Adrenal gland (tissue), 12 donors: ENCODE measurements around the gene CLCN5. TPM values are rescaled to one million over a fixed set of nuclear protein-coding genes. Genes with fewer than 3 reads are reported as not detected.

Experiments used
- DNase-seq, 7 donors: peaks; one replicate each; pipeline ENCODE4 v3.0.0-alpha.2; 2019 to 2020
- H3K27ac ChIP-seq, 5 donors: fragments of 200-600 bp; sonication (generic) in 4 of 5; 1 replicate in 3 of 5; 2 replicates in 2 of 5; pipeline versions ENCODE4 v1.5.1 to v1.8.0; 2016 to 2020; ENCODE audit warnings: mild to moderate bottlenecking in 1 of 5
- H3K27me3 ChIP-seq: fragments of 200-600 bp; 2 replicates; pipeline ENCODE4 v1.8.0; 2021
- H3K36me3 ChIP-seq, 2 donors: fragments of 200-600 bp; replicated peaks in 1 of 2; 1 replicate in 1 of 2; 2 replicates in 1 of 2; pipeline versions ENCODE4 v1.5.1 to v1.8.0; 2018 to 2022
- H3K4me1 ChIP-seq, 2 donors: fragments of 200-600 bp; replicated peaks in 1 of 2; 1 replicate in 1 of 2; 2 replicates in 1 of 2; pipeline versions ENCODE4 v1.5.1 to v1.8.0; 2018 to 2021
- H3K4me3 ChIP-seq, 4 donors: fragments of 200-600 bp; sonication (generic) in 3 of 4; one replicate each; pipeline ENCODE4 v1.5.1; 2016 to 2018
- H3K9me3 ChIP-seq, 3 donors: fragments of 200-600 bp; sonication (generic) in 1 of 3; replicated peaks in 1 of 3; 1 replicate in 2 of 3; 2 replicates in 1 of 3; pipeline versions ENCODE4 v1.5.1 to v1.8.0; 2016 to 2021
- CTCF ChIP-seq, 6 experiments: fragments of 450-650 bp in 4 of 6; fragments of 200-600 bp in 2 of 6; sonication (generic) in 1 of 6; IDR thresholded peaks; 1 replicate in 5 of 6; 2 replicates in 1 of 6; pipeline versions ENCODE4 v1.5.1 to v1.8.0; 2016 to 2021; ENCODE audit warnings: antibody characterized with exemption in 6 of 6, mild to moderate bottlenecking in 2 of 6, moderate library complexity in 1 of 6
- POLR2A ChIP-seq, 2 donors: fragments of 450-650 bp; IDR thresholded peaks; one replicate each; pipeline ENCODE4 v1.6.1; 2017; ENCODE audit warnings: antibody characterized with exemption in 2 of 2, mild to moderate bottlenecking in 2 of 2, moderate library complexity in 1 of 2
- WGBS, 4 donors: extraction: QIAGEN DNeasy Blood & Tissue Kit in 2 of 4; methylation state at CpG; one replicate each; pipeline versions ENCODE4 v1.1.5 to v1.1.7; 2013 to 2017; 5-methylcytosine and 5-hydroxymethylcytosine counted together
- intact Hi-C, 2 donors: fragments of 100-400 bp; cut with DNase I; formaldehyde crosslinking; loops; one replicate each; pipeline versions ENCODE4 v1.14.1 to v1.15.0; 2022 to 2023
- polyA plus RNA-seq, 3 donors: library from polyadenylated mRNA; stranded (reverse); fragments of 200-250 nt in 2 of 3; fragments of 350-450 nt in 1 of 3; fragmentation: Illumina TruSeq in 1 of 3; extraction: RNeasy Lipid Tissue Mini Kit (QIAGEN cat#74804) in 1 of 3; gene quantifications; one replicate each; pipeline ENCODE4 v1.2.3, GENCODE V29; 2013 to 2014
- total RNA-seq, 9 donors: library from RNA; depleted of rRNA in 4 of 9; stranded (reverse); fragments of >200 nt in 4 of 9; fragments of 120-200 nt in 1 of 9; fragmentation: NEBNext Ultra II Directional in 1 of 9; extraction: Animal tissue kit (Norgen Biotek cat#: 25700) in 1 of 9; gene quantifications; one replicate each; pipeline versions ENCODE4 v1.1.0 to v1.2.4, GENCODE V29; 2013 to 2023
- donor health status: healthy with polysubstance abuse.
- donor health status: Bipolar disorder and iron deficiency.
- donor health status: DM: yes; HTN: yes; CAD: no.
- donor health status: DM: no; HTN: no; CAD: no.
- donor health status: DM: no; HTN: no; CAD: no.
- donor health status: DM: yes; HTN: yes; CAD: no.

The CLCN5 gene
- total and polyA plus RNA-seq, 12 donors = 3.3 to 17.3 (median 8.6) TPM

GRCh38 chrX:50068893-50069292, 146.5 kb downstream of the CLCN5 start:
- H3K4me3 ChIP-seq = no peak overlapping the region
- H3K9me3 ChIP-seq = no peaks in the 10 kb centered on the region
- TF ChIP-seq CTCF (IDR thresholded peaks at IDR 0.05) (no peak), POLR2A (IDR thresholded peaks at IDR 0.05) (no peak)
- H3K27me3 ChIP-seq = no peaks in the 10 kb centered on the region
- H3K27ac ChIP-seq = no peak overlapping the region
- DNase-seq = no peak
- peaks cover 0 to 9% of the 10 kb centered on the region in 2 donors for H3K4me1 ChIP-seq
- no peaks in the 10 kb centered on the region for H3K36me3 ChIP-seq
- 68 to 100% (median 88%) methylated on average over 2 of the region's 2 CpGs for WGBS, 4 donors
- intact Hi-C loops = no loop called here

- Histone ChIP-seq H3K4me3 (no peak overlapping the region), H3K27ac (no peak overlapping the region), H3K36me3 (no peaks in the 10 kb centered on the region), H3K4me1 (peaks cover 0 to 9% of the 10 kb centered on the region in 2 donors), H3K9me3 (no peaks in the 10 kb centered on the region), H3K27me3 (no peaks in the 10 kb centered on the region)
- no peak for DNase-seq
- WGBS, 4 donors = 13 to 38% (median 22%) methylated on average over 1 of the region's 1 CpG
- TF ChIP-seq CTCF (IDR thresholded peaks at IDR 0.05) (no peak), POLR2A (IDR thresholded peaks at IDR 0.05) (no peak)
- intact Hi-C loops = no loop called here
Observed at GRCh38 chrX:50071494-50071893, 149.1 kb downstream of the CLCN5 start.

DNA sequence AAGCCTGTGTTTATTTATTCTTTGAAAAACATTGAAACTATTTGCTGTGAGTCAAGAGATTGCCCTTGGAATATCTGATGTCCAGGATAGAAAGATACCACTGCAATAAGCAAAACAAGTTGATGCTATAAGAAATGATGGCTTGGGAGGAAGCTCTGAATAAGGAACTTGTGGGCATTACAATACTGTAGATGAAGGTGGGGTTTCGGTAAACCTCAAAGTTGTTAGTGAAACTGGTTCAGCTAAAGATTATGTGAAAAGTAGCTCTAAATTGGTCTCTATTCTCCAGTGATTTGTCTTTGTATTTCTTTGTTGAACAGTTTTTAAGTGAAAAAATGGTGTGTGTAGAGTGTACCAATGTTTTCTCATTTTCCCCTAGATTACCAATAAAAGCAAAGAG, 149.7 kb downstream of the CLCN5 start:
- no peaks in the 10 kb centered on the region for H3K27me3 ChIP-seq
- WGBS, 4 donors = 70 to 90% (median 84%) methylated on average over 1 of the region's 1 CpG
- no peak for TF ChIP-seq CTCF (IDR thresholded peaks at IDR 0.05)
- TF ChIP-seq POLR2A (IDR thresholded peaks at IDR 0.05) = no peak

GRCh38 chrX:50073601-50074000, 151.2 kb downstream of the CLCN5 start:
- intact Hi-C loops = no loop called here
- peaks cover 0 to 9% of the 10 kb centered on the region in 2 donors for H3K4me1 ChIP-seq
- no peaks in the 10 kb centered on the region for H3K36me3 ChIP-seq
- H3K27me3 ChIP-seq = no peaks in the 10 kb centered on the region
- H3K4me3 ChIP-seq = no peak overlapping the region
- WGBS, 4 donors = 69 to 94% (median 84%) methylated on average over 1 to 2 of the region's 2 CpGs
- no peaks in the 10 kb centered on the region for H3K9me3 ChIP-seq
- no peak for DNase-seq
- TF ChIP-seq CTCF (IDR thresholded peaks at IDR 0.05) = no peak
- TF ChIP-seq POLR2A (IDR thresholded peaks at IDR 0.05) = no peak
- no peak overlapping the region for H3K27ac ChIP-seq

More for the DNA sequence above, 149.7 kb downstream of the CLCN5 start:
- Histone ChIP-seq H3K9me3 (no peaks in the 10 kb centered on the region), H3K4me1 (peaks cover 0 to 9% of the 10 kb centered on the region in 2 donors), H3K27ac (no peak overlapping the region), H3K4me3 (no peak overlapping the region), H3K36me3 (no peaks in the 10 kb centered on the region)
- DNase-seq = no peak
- intact Hi-C loops = no loop called here
